BE2C (cell line): ENCODE results near the gene ZNF283.

ENCODE experiments used
- DNase-seq: peaks from one replicate; pipeline ENCODE4 v3.0.0-alpha.2; 2020
- H3K27me3 ChIP-seq: fragments of 250-450 bp; sonication (Bioruptor Pico); 2 replicates; pipeline ENCODE4 v1.5.1; 2020; ENCODE audit warnings: mild to moderate bottlenecking
- H3K36me3 ChIP-seq: fragments of 250-450 bp; sonication (Bioruptor Pico); 2 replicates; pipeline ENCODE4 v1.5.1; 2020; ENCODE audit warnings: mild to moderate bottlenecking
- H3K4me1 ChIP-seq: fragments of 250-450 bp; sonication (Bioruptor Pico); 2 replicates; pipeline ENCODE4 v1.5.1; 2020
- H3K4me3 ChIP-seq: 2 replicates; pipeline ENCODE4 v1.5.1; 2011; ENCODE audit warnings: low read depth, low read length
- H3K9me3 ChIP-seq: fragments of 250-450 bp; sonication (Bioruptor Pico); 2 replicates; pipeline ENCODE4 v1.5.1; 2020
- CTCF ChIP-seq: IDR thresholded peaks from 2 replicates; pipeline ENCODE4 v1.5.1; 2012; ENCODE audit warnings: mild to moderate bottlenecking, low read depth, low read length

Gene ZNF283

GRCh38 chr19:43872547-43873336 is 45.6 kb downstream of the ZNF283 start:
- Histone ChIP-seq H3K36me3 (no peaks in the 10 kb centered on the region), H3K27me3 (no peaks in the 10 kb centered on the region), H3K9me3 (peaks cover 6% of the 10 kb centered on the region), H3K4me1 (no peaks in the 10 kb centered on the region), H3K4me3 (no peak overlapping the region)
- no peak for TF ChIP-seq CTCF
- no peak for DNase-seq

- Histone ChIP-seq H3K4me1 (no peaks in the 10 kb centered on the region), H3K4me3 (no peak overlapping the region), H3K27me3 (no peaks in the 10 kb centered on the region), H3K9me3 (no peaks in the 10 kb centered on the region), H3K36me3 (no peaks in the 10 kb centered on the region)
- DNase-seq = no peak
- TF ChIP-seq CTCF = no peak
Observed at GRCh38 chr19:43880483-43880882, 53.4 kb downstream of the ZNF283 start.

GRCh38 chr19:43883864-43884263 is 56.7 kb downstream of the ZNF283 start, which contains the start of gene ZNF404:
TSS of gene ZNF404 (minus strand) at chr19:43883964.
- DNase-seq = no peak
- no peak for TF ChIP-seq CTCF
- Histone ChIP-seq H3K36me3 (no peaks in the 10 kb centered on the region), H3K4me3 (no peak within 1 kb of the TSS), H3K4me1 (no peaks in the 10 kb centered on the region), H3K9me3 (no peaks in the 10 kb centered on the region), H3K27me3 (no peaks in the 10 kb centered on the region)

GRCh38 chr19:43895727-43896308 is 68.7 kb downstream of the ZNF283 start:
- no peaks in the 10 kb centered on the region for H3K36me3 ChIP-seq
- no peaks in the 10 kb centered on the region for H3K4me1 ChIP-seq
- no peaks in the 10 kb centered on the region for H3K27me3 ChIP-seq
- no peak overlapping the region for H3K4me3 ChIP-seq
- H3K9me3 ChIP-seq = no peaks in the 10 kb centered on the region
- DNase-seq = no peak
- TF ChIP-seq CTCF = no peak
